ENCODE results near the gene PRSS12. TPM values are rescaled to one million over a fixed set of nuclear protein-coding genes. Genes with fewer than 3 reads are reported as not detected.

The PRSS12 gene
- total and polyA plus RNA-seq, 2 experiments from 2014 or later = 5.5 to 12.9 TPM

DNA sequence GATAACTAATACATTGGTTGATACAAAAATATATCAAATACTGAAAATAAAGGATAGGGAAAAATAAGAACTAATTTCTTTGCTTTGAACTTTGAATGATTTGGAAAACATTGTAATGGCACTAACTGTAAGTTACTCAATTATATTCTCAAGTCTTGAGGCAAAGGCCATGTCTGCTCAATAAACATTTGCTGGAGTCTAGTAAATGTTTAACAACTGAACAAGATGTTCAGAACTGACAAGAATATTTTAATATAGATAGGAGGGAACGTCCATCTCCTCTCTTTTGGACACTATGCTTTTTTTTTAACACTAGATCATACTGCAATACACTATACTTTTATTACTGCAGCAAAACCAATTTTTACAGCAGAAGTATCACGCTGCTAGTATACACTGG, 76.2 kb downstream of the PRSS12 start:
- Histone ChIP-seq H3K27ac (ENCODE audit: low read depth) (no peak overlapping the region), H2AFZ (no peak overlapping the region), H4K20me1 (replicated peaks; ENCODE audit: insufficient read depth) (peaks cover 5% of the 10 kb centered on the region; the same call in 1 of the 2 replicates), H3F3A (replicated peaks; ENCODE audit: low read depth) (peaks cover 18% of the 10 kb centered on the region), H3K9me2 (ENCODE audit: insufficient read depth) (no peaks in the 10 kb centered on the region), H3K4me1 (ENCODE audit: insufficient read depth) (peaks cover 23% of the 10 kb centered on the region), H3K4me3 (no peak overlapping the region), H3K4me2 (no peak overlapping the region), H3K27me3 (ENCODE audit: insufficient read depth) (no peaks in the 10 kb centered on the region), H3K79me2 (replicated peaks; ENCODE audit: insufficient read depth) (peaks cover 15% of the 10 kb centered on the region), H3K36me3 (ENCODE audit: insufficient read depth) (peaks cover 15% of the 10 kb centered on the region; the same call in 1 of the 2 replicates)
- DNase-seq (ENCODE audit: low spot score) (no peak), ATAC-seq (no peak)
- no peak overlapping the region for H3K27ac Mint-ChIP-seq
- H3K9me3 Mint-ChIP-seq = peaks cover 3% of the 10 kb centered on the region; the same call in 2 of the 3 replicates
- H3K4me3 Mint-ChIP-seq = no peak overlapping the region
- H3K27me3 Mint-ChIP-seq (ENCODE audit: insufficient read depth, low read depth, poor library complexity) = peaks cover 14% of the 10 kb centered on the region
- peaks cover 34% of the 10 kb centered on the region for H3K36me3 Mint-ChIP-seq (ENCODE audit: low read depth)
- TF ChIP-seq CREB1 (CRISPR knock-in tag; IDR thresholded peaks at IDR 0.05; ENCODE audit: low read depth) (no peak), ZNF462 (CRISPR knock-in tag; IDR thresholded peaks at IDR 0.05) (no peak), NANOG (IDR thresholded peaks at IDR 0.05; ENCODE audit: borderline replicate concordance) (no peak), EZH2phosphoT487 (IDR thresholded peaks at IDR 0.05; ENCODE audit: unreplicated experiment) (no peak), CTCF (conservative IDR thresholded peaks at IDR 0.05; ENCODE audit: low read depth in 2 of 2) (no peak), ZNF114 (CRISPR knock-in tag; IDR thresholded peaks at IDR 0.05) (no peak), EZH2 (IDR thresholded peaks at IDR 0.05; ENCODE audit: low read depth, unreplicated experiment) (no peak), ZNF331 (CRISPR knock-in tag; IDR thresholded peaks at IDR 0.05; ENCODE audit: low read depth) (no peak), JUNB (IDR thresholded peaks at IDR 0.05; ENCODE audit: unreplicated experiment) (no peak), POLR2AphosphoS5 (IDR thresholded peaks at IDR 0.05; ENCODE audit: low read depth) (no peak), STAT1 (IDR thresholded peaks at IDR 0.05; ENCODE audit: unreplicated experiment) (no peak)
- TF ChIP-seq, protein P1, sequence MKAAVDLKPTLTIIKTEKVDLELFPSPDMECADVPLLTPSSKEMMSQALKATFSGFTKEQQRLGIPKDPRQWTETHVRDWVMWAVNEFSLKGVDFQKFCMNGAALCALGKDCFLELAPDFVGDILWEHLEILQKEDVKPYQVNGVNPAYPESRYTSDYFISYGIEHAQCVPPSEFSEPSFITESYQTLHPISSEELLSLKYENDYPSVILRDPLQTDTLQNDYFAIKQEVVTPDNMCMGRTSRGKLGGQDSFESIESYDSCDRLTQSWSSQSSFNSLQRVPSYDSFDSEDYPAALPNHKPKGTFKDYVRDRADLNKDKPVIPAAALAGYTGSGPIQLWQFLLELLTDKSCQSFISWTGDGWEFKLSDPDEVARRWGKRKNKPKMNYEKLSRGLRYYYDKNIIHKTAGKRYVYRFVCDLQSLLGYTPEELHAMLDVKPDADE (IDR thresholded peaks at IDR 0.05) = no peak
- TF ChIP-seq, protein P2, sequence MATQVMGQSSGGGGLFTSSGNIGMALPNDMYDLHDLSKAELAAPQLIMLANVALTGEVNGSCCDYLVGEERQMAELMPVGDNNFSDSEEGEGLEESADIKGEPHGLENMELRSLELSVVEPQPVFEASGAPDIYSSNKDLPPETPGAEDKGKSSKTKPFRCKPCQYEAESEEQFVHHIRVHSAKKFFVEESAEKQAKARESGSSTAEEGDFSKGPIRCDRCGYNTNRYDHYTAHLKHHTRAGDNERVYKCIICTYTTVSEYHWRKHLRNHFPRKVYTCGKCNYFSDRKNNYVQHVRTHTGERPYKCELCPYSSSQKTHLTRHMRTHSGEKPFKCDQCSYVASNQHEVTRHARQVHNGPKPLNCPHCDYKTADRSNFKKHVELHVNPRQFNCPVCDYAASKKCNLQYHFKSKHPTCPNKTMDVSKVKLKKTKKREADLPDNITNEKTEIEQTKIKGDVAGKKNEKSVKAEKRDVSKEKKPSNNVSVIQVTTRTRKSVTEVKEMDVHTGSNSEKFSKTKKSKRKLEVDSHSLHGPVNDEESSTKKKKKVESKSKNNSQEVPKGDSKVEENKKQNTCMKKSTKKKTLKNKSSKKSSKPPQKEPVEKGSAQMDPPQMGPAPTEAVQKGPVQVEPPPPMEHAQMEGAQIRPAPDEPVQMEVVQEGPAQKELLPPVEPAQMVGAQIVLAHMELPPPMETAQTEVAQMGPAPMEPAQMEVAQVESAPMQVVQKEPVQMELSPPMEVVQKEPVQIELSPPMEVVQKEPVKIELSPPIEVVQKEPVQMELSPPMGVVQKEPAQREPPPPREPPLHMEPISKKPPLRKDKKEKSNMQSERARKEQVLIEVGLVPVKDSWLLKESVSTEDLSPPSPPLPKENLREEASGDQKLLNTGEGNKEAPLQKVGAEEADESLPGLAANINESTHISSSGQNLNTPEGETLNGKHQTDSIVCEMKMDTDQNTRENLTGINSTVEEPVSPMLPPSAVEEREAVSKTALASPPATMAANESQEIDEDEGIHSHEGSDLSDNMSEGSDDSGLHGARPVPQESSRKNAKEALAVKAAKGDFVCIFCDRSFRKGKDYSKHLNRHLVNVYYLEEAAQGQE (IDR thresholded peaks at IDR 0.05; ENCODE audit: unreplicated experiment) = no peak
- H3K4me1 Mint-ChIP-seq = peaks cover 13% of the 10 kb centered on the region

Data from GM23338 (cell line).